Measurements from ENCODE around the gene TTC27. TPM values are rescaled to one million over a fixed set of nuclear protein-coding genes. Genes with fewer than 3 reads are reported as not detected.

The TTC27 gene
- total and polyA plus RNA-seq, 4 donors, result 11.8 to 20.3 (median 15.7) TPM

DNA sequence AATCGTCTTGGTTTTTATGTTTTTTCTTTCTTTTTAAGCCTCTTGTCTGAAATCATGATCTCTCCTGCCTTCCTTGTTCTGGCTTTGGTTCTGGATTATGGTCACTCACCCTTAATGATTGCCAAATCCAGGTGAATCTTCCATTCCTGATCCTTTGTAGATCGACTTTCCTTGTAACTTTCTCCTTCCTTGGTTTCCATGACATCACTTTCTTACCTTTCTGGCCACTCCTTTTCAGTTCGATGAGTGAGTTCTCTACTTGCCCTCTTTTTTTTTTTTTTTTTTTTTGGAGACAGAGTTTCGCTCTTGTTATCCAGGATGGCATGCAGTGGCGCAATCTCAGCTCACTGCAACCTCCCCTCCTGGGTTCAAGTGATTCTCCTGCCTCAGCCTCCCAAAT, 179.8 kb downstream of the TTC27 start:
- H3K4me1 ChIP-seq (ENCODE audit: control insufficient read depth, insufficient read depth, low read length), result no peaks in the 10 kb centered on the region
- no peaks in the 10 kb centered on the region for H3K36me3 ChIP-seq (ENCODE audit: control insufficient read depth, insufficient read depth, low read length)
- DNase-seq (ENCODE audit: low read depth in 4 of 6, low spot score in 6 of 6), result no peak
- H3K27me3 ChIP-seq (ENCODE audit: control insufficient read depth, insufficient read depth, low read length), result no peaks in the 10 kb centered on the region
- 92% methylated on average over 2 of the region's 5 CpGs for WGBS (ENCODE audit: insufficient coverage)
- H3K9me3 ChIP-seq (ENCODE audit: control insufficient read depth, insufficient read depth, low read length), result no peaks in the 10 kb centered on the region
- H3K4me3 ChIP-seq (ENCODE audit: low read depth, low read length), result no peak overlapping the region
- H3K27ac ChIP-seq (ENCODE audit: low read depth, low read length), result no peak overlapping the region

DNA sequence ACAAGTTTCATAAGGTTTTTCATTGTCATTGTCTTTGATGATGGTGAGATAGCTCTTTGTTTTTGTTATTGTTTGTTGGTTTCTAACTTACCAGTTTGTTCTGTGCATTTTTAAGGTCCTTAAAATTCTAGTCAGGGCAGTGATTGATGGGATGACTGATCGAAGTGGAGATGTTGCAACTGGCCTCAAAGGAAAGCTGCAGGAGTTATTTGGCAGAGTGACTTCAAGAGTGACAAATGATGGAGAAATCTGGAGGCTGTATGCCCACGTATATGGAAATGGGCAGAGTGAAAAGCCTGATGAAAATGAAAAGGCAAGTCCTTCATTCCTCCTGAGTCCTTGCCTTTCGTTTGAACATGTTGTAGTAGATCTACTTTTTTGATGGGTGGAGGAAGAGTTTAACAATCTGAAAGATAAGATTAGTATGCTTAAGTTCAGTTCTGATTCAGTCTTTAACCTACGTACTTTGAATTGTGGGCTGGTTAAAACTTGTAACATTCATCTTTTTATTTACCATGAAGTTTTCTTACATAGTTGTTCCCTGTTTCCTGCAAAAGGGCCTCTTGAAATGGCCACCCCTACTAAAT, 183.2 kb downstream of the TTC27 start:
- Histone ChIP-seq H3K9me3 (ENCODE audit: control insufficient read depth, insufficient read depth, low read length) (no peaks in the 10 kb centered on the region), H3K4me3 (ENCODE audit: low read depth, low read length) (no peak overlapping the region), H3K36me3 (ENCODE audit: control insufficient read depth, insufficient read depth, low read length) (no peaks in the 10 kb centered on the region), H3K4me1 (ENCODE audit: control insufficient read depth, insufficient read depth, low read length) (no peaks in the 10 kb centered on the region), H3K27ac (ENCODE audit: low read depth, low read length) (no peak overlapping the region), H3K27me3 (ENCODE audit: control insufficient read depth, insufficient read depth, low read length) (no peaks in the 10 kb centered on the region)
- DNase-seq (ENCODE audit: low read depth in 4 of 6, low spot score in 6 of 6), result no peak
- WGBS (ENCODE audit: insufficient coverage), result 36% methylated on average over 2 of the region's 4 CpGs

DNA sequence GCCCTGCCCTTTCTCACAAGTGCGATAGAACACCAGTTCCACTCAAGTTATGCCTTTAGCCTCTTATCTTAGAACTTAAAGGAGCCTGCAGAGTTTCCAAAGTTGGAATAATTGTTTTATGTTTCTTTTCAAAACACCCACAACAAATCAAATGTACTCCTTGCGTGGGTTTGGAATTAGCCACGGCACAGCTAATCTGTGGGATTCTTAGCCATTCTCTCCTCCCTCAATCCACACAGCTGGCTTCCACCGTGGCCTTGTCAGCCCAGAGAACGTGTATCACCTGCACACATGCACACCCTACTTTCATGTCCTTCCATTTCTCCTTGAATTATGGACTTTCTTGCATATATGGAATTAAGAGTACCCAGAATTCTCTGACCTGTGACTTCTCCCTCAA, 183.8 kb downstream of the TTC27 start:
- Histone ChIP-seq H3K27ac (ENCODE audit: low read depth, low read length) (no peak overlapping the region), H3K4me1 (ENCODE audit: control insufficient read depth, insufficient read depth, low read length) (no peaks in the 10 kb centered on the region), H3K27me3 (ENCODE audit: control insufficient read depth, insufficient read depth, low read length) (no peaks in the 10 kb centered on the region), H3K4me3 (ENCODE audit: low read depth, low read length) (no peak overlapping the region), H3K36me3 (ENCODE audit: control insufficient read depth, insufficient read depth, low read length) (no peaks in the 10 kb centered on the region), H3K9me3 (ENCODE audit: control insufficient read depth, insufficient read depth, low read length) (no peaks in the 10 kb centered on the region)
- WGBS (ENCODE audit: insufficient coverage), result 92% methylated on average over 2 of the region's 5 CpGs
- no peak for DNase-seq (ENCODE audit: low read depth in 4 of 6, low spot score in 6 of 6)

DNA sequence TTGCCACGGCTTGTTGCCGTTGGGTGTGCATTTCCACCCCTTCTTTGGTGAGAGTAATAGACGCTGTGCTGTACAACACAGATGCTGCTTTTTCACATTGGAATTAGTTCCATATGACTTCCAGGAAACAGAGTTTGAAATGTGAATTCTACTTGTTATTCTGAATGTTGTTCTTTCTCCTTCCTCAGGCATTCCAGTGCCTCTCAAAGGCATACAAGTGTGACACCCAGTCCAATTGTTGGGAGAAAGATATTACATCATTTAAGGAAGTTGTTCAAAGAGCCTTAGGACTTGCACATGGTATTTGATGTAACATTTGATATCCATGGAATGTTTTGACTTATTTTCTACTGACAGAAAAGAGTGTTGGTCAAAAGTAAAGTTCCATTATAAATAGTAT, 184.5 kb downstream of the TTC27 start:
- H3K4me3 ChIP-seq (ENCODE audit: low read depth, low read length), result no peak overlapping the region
- no peaks in the 10 kb centered on the region for H3K4me1 ChIP-seq (ENCODE audit: control insufficient read depth, insufficient read depth, low read length)
- H3K27me3 ChIP-seq (ENCODE audit: control insufficient read depth, insufficient read depth, low read length), result no peaks in the 10 kb centered on the region
- no peak for DNase-seq (ENCODE audit: low read depth in 4 of 6, low spot score in 6 of 6)
- H3K27ac ChIP-seq (ENCODE audit: low read depth, low read length), result no peak overlapping the region
- WGBS (ENCODE audit: insufficient coverage), result 63% methylated on average over 2 of the region's 3 CpGs
- no peaks in the 10 kb centered on the region for H3K9me3 ChIP-seq (ENCODE audit: control insufficient read depth, insufficient read depth, low read length)
- H3K36me3 ChIP-seq (ENCODE audit: control insufficient read depth, insufficient read depth, low read length), result no peaks in the 10 kb centered on the region

DNA sequence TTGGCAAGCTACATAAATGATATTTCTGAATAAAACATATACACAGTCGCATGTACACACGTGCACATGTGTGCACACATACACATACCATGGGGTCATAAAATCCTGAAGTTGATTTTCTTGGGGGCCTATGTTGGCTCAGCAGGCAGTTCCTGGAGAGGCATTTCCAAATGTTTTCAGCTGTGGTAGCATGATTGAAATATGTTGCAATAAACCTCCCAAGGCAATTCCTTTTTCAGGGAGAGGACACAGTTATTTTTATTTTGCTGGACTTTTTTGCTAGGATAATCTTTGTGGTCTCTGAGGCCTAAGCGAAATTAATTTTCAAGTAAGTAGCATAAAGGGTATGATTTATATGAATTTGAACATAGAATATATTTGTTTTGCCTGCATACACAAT, 192.2 kb downstream of the TTC27 start:
- H3K36me3 ChIP-seq (ENCODE audit: control insufficient read depth, insufficient read depth, low read length), result no peaks in the 10 kb centered on the region
- H3K4me3 ChIP-seq (ENCODE audit: low read depth, low read length), result no peak overlapping the region
- H3K4me1 ChIP-seq (ENCODE audit: control insufficient read depth, insufficient read depth, low read length), result no peaks in the 10 kb centered on the region
- DNase-seq (ENCODE audit: low read depth in 4 of 6, low spot score in 6 of 6), result no peak
- no peaks in the 10 kb centered on the region for H3K27me3 ChIP-seq (ENCODE audit: control insufficient read depth, insufficient read depth, low read length)
- no peaks in the 10 kb centered on the region for H3K9me3 ChIP-seq (ENCODE audit: control insufficient read depth, insufficient read depth, low read length)
- WGBS (ENCODE audit: insufficient coverage), result no CpG with 5 or more reads among the region's 3 CpGs
- no peak overlapping the region for H3K27ac ChIP-seq (ENCODE audit: low read depth, low read length)

DNA sequence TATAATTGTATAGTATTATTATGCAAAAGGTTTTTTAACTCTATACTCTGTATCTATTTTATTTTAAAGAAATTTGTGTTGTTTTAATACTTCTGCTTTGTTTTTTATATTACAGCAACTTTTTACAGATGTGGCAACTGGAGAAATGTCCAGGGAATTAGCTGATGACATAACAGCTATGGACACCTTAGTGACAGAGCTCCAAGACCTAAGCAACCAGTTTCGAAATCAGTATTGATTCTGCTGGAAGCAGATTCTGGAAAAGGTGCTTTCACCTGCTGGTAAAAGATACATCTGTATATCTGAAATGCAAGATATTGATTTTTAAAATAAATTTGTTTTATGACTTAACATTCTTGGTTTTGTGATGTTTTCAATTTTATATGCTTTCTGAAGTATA, 192.9 kb downstream of the TTC27 start:
- no CpG with 5 or more reads among the region's 1 CpG for WGBS (ENCODE audit: insufficient coverage)
- Histone ChIP-seq H3K4me1 (ENCODE audit: control insufficient read depth, insufficient read depth, low read length) (no peaks in the 10 kb centered on the region), H3K4me3 (ENCODE audit: low read depth, low read length) (no peak overlapping the region)

DNA sequence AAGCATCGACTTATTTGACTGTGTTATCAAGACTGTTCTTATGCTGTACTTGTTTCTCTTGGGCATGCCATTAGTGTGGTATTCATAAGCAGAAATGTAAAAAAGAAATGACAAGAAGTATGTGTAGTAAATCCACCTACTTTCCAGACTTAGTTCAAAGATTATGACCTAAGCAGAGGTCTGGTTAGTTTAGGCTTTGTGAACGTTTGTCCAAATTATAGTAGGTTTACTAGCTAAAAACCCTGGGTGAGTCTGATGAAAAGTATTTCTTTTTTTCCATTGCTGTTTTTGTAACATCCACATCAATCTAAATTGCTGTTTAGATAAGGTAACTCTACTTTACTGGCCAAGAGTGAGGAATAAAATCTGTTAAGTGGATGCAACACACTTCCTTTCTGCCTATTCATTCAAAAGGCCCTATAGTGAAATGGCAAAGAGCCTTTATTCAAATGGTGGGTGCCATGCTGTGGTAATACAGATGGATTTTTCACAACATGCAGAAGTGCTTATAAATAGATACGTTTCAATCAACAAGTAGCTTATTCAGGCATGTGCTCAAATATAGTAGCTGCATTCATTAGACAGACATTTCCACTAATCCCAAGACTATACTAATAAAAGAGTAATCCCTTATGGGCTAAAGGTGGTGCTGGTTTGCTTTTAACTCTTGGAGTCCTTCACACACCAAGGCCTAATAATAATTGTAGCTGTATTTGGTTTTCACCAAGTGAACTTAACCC, 196.4 kb downstream of the TTC27 start:
- no peaks in the 10 kb centered on the region for H3K4me1 ChIP-seq (ENCODE audit: control insufficient read depth, insufficient read depth, low read length)
- WGBS (ENCODE audit: insufficient coverage), result 100% methylated on average over 1 of the region's 3 CpGs
- H3K9me3 ChIP-seq (ENCODE audit: control insufficient read depth, insufficient read depth, low read length), result peaks cover under 1% of the 10 kb centered on the region
- H3K36me3 ChIP-seq (ENCODE audit: control insufficient read depth, insufficient read depth, low read length), result no peaks in the 10 kb centered on the region
- no peak overlapping the region for H3K4me3 ChIP-seq (ENCODE audit: low read depth, low read length)
- no peak overlapping the region for H3K27ac ChIP-seq (ENCODE audit: low read depth, low read length)
- DNase-seq (ENCODE audit: low read depth in 4 of 6, low spot score in 6 of 6), result peak in 3 of 6 donors; percentile 29 to 67 (median 51)
- H3K27me3 ChIP-seq (ENCODE audit: control insufficient read depth, insufficient read depth, low read length), result no peaks in the 10 kb centered on the region

More for the DNA sequence above, 192.9 kb downstream of the TTC27 start:
- H3K27ac ChIP-seq (ENCODE audit: low read depth, low read length), result no peak overlapping the region
- no peaks in the 10 kb centered on the region for H3K27me3 ChIP-seq (ENCODE audit: control insufficient read depth, insufficient read depth, low read length)
- no peaks in the 10 kb centered on the region for H3K9me3 ChIP-seq (ENCODE audit: control insufficient read depth, insufficient read depth, low read length)
- no peak for DNase-seq (ENCODE audit: low read depth in 4 of 6, low spot score in 6 of 6)
- no peaks in the 10 kb centered on the region for H3K36me3 ChIP-seq (ENCODE audit: control insufficient read depth, insufficient read depth, low read length)

DNA sequence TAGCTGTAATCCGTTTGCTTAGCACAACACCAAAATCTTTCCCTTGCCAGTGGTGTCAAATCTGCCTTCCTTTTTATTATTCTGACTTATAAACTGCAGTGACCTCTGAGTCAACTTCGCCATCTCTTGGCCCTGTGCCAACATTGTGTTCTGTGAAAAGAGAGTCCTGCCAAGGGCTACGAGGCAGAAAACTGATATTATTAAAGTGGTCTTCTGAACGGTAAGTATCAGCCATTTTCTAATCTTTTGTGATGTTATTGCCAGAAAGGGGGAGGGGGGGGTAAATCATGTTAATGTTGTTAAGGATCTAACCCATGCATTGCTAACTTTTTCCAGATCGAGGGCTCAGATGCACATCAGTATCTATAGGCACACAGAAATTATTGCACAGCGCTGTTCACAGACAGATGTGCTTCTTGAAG, 197.5 kb downstream of the TTC27 start:
- Histone ChIP-seq H3K27me3 (ENCODE audit: control insufficient read depth, insufficient read depth, low read length) (no peaks in the 10 kb centered on the region), H3K27ac (ENCODE audit: low read depth, low read length) (no peak overlapping the region), H3K36me3 (ENCODE audit: control insufficient read depth, insufficient read depth, low read length) (no peaks in the 10 kb centered on the region), H3K9me3 (ENCODE audit: control insufficient read depth, insufficient read depth, low read length) (peaks cover 4% of the 10 kb centered on the region), H3K4me3 (ENCODE audit: low read depth, low read length) (no peak overlapping the region), H3K4me1 (ENCODE audit: control insufficient read depth, insufficient read depth, low read length) (no peaks in the 10 kb centered on the region)
- 43% methylated on average over 3 of the region's 6 CpGs for WGBS (ENCODE audit: insufficient coverage)
- DNase-seq (ENCODE audit: low read depth in 4 of 6, low spot score in 6 of 6), result peak in 2 of 6 donors; percentile 46 to 64

DNA sequence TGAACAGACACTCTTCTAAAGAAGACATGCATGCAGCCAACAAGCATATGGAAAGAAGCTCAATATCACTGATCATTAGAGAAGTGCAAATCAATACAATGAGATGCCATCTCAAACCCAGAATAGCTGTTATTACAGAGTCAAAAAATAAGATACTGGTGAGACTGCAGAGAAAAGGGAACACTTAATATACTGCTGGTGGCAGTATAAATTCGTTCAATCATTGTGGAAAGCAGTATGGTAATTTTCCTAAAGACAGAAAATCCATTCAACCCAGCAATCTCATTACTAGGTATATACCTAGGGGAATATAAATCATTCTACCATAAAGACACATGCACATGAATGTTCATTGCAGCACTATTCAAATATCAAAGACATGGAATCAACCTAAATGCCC, 202.3 kb downstream of the TTC27 start:
- Histone ChIP-seq H3K27ac (ENCODE audit: low read depth, low read length) (no peak overlapping the region), H3K4me3 (ENCODE audit: low read depth, low read length) (no peak overlapping the region), H3K4me1 (ENCODE audit: control insufficient read depth, insufficient read depth, low read length) (peaks cover 2% of the 10 kb centered on the region), H3K9me3 (ENCODE audit: control insufficient read depth, insufficient read depth, low read length) (peaks cover 4% of the 10 kb centered on the region), H3K27me3 (ENCODE audit: control insufficient read depth, insufficient read depth, low read length) (no peaks in the 10 kb centered on the region), H3K36me3 (ENCODE audit: control insufficient read depth, insufficient read depth, low read length) (no peaks in the 10 kb centered on the region)
- WGBS (ENCODE audit: insufficient coverage), result no CpG with 5 or more reads among the region's 1 CpG
- DNase-seq (ENCODE audit: low read depth in 4 of 6, low spot score in 6 of 6), result no peak

DNA sequence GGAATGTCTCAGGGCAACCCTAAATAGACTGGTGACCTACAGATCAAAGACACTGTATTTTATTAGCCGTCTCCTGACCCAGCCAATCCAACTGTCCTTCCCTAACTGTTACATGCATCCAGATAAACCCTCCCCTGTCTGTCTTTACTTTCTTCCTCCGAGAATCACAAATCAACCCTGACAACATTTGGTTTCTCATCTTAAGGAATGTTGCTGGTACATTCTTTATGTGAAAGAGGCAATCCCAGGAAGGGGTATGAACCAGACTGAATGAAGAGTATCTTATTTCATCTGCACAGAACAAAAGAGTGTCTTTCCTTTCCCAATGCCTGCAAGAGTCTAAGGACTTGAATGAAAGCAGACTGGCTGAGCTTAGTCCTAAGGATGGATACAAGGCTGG, 205.0 kb downstream of the TTC27 start:
- H3K4me3 ChIP-seq (ENCODE audit: low read depth, low read length), result no peak overlapping the region
- no peak for DNase-seq (ENCODE audit: low read depth in 4 of 6, low spot score in 6 of 6)
- no peak overlapping the region for H3K27ac ChIP-seq (ENCODE audit: low read depth, low read length)
- H3K9me3 ChIP-seq (ENCODE audit: control insufficient read depth, insufficient read depth, low read length), result peaks cover 4% of the 10 kb centered on the region
- no peaks in the 10 kb centered on the region for H3K27me3 ChIP-seq (ENCODE audit: control insufficient read depth, insufficient read depth, low read length)
- no peaks in the 10 kb centered on the region for H3K36me3 ChIP-seq (ENCODE audit: control insufficient read depth, insufficient read depth, low read length)
- 40% methylated on average over 1 of the region's 2 CpGs for WGBS (ENCODE audit: insufficient coverage)
- H3K4me1 ChIP-seq (ENCODE audit: control insufficient read depth, insufficient read depth, low read length), result peaks cover 2% of the 10 kb centered on the region
